ENCODE data around the gene STAT6.

The STAT6 gene

GRCh38 chr12:57096748-57097553 lies 14.2 kb downstream of the STAT6 start:
- Histone ChIP-seq H3K27me3 (ENCODE audit: control insufficient read depth, insufficient read depth, low read length) (no peaks in the 10 kb centered on the region), H3K9ac (ENCODE audit: low read length) (no peak overlapping the region), H3K27ac (ENCODE audit: low read depth, low read length) (no peak overlapping the region), H3K4me3 (ENCODE audit: low read depth, low read length) (no peak overlapping the region), H3K36me3 (ENCODE audit: control insufficient read depth, insufficient read depth, low read length) (peaks cover 68% of the 10 kb centered on the region), H3K4me1 (ENCODE audit: control insufficient read depth, insufficient read depth, low read length) (peaks cover 21% of the 10 kb centered on the region), H3K9me3 (ENCODE audit: control insufficient read depth, insufficient read depth, low read depth, low read length) (no peaks in the 10 kb centered on the region)

- peaks cover 21% of the 10 kb centered on the region for H3K4me1 ChIP-seq (ENCODE audit: control insufficient read depth, insufficient read depth, low read length)
- no peak overlapping the region for H3K27ac ChIP-seq (ENCODE audit: low read depth, low read length)
- peaks cover 75% of the 10 kb centered on the region for H3K36me3 ChIP-seq (ENCODE audit: control insufficient read depth, insufficient read depth, low read length)
- no peak overlapping the region for H3K9ac ChIP-seq (ENCODE audit: low read length)
- H3K9me3 ChIP-seq (ENCODE audit: control insufficient read depth, insufficient read depth, low read depth, low read length) = no peaks in the 10 kb centered on the region
- H3K4me3 ChIP-seq (ENCODE audit: low read depth, low read length) = no peak overlapping the region
- H3K27me3 ChIP-seq (ENCODE audit: control insufficient read depth, insufficient read depth, low read length) = no peaks in the 10 kb centered on the region
These were observed 15.0 kb downstream of the STAT6 start for GRCh38 chr12:57096099-57096572.

DNA sequence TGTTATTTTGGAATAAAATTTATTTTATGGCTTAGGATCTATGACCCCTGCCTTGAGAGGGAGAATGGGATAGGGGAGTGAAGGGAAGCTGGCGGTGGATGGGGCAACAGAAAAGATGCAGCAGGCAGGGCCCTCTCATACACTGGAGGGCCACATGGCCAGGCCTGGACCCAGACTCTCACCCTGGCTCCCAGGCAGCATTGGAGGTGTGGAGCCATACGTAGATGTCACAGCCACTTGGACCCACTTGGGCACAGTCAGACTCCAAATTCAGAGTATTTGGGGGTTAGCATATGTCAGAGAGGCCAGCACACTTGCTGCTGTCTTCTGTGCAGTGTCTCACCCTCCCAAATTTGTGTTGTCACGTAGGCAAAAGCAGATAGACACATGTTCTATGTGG lies 15.7 kb downstream of the STAT6 start:
- Histone ChIP-seq H3K27me3 (ENCODE audit: control insufficient read depth, insufficient read depth, low read length) (no peaks in the 10 kb centered on the region), H3K9ac (ENCODE audit: low read length) (no peak overlapping the region), H3K36me3 (ENCODE audit: control insufficient read depth, insufficient read depth, low read length) (peaks cover 81% of the 10 kb centered on the region)

DNA sequence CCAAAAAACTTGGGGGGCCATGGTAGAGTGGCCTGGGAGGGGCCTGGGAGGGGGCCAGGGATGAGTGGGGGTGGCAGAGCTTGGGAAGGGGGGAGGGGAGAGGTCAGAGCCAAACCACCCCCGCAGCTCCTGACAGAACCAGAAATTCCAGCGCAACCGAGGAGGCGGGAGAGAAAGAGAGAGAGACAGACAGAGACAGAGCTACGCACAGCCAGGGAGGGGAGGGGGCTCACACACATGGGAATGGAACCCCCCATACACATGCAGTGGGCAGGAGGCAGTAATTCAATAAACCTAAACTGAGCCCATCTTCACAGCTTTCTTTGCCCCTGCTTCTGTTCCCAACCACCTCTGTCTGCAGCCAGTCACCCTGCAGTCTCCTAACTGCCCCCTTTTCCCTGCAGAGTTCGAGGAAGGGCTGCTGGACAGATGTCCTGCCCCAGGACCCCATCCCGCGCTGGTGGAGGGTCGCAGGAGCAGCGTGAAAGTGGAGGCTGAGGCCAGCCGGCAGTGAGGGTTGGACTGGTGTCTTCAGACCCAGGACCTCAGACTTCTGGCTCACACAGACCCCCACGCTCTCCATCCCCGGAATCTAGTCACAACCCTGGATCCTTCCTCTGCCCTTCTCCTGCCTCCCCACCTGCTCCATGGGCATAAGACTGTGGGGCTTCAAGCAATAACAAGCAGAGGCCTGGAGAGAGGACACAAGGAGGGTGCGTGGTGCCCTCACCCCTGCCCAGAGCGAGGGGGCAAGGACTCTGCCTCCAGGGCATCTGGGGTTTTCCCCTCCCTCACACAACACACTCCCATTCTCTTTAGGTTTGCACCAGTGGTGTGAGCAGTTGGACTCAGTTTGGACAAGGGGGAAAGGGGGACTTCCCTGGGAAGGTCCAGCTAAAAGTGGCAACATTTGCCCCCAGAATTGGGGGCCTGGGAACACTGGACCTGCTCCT lies 16.7 kb downstream of the STAT6 start:
- H3K4me1 ChIP-seq (ENCODE audit: control insufficient read depth, insufficient read depth, low read length) = peaks cover 28% of the 10 kb centered on the region
- no peaks in the 10 kb centered on the region for H3K27me3 ChIP-seq (ENCODE audit: control insufficient read depth, insufficient read depth, low read length)
- H3K9ac ChIP-seq (ENCODE audit: low read length) = peak overlapping the region; percentile 68
- peak overlapping the region; percentile 56; the same call in 1 of the 2 replicates for H3K27ac ChIP-seq (ENCODE audit: low read depth, low read length)
- H3K9me3 ChIP-seq (ENCODE audit: control insufficient read depth, insufficient read depth, low read depth, low read length) = no peaks in the 10 kb centered on the region
- H3K4me3 ChIP-seq (ENCODE audit: low read depth, low read length) = peak overlapping the region; percentile 29; the same call in 1 of the 2 replicates
- H3K36me3 ChIP-seq (ENCODE audit: control insufficient read depth, insufficient read depth, low read length) = peaks cover 74% of the 10 kb centered on the region

More for the DNA sequence above, 15.7 kb downstream of the STAT6 start:
- Histone ChIP-seq H3K4me3 (ENCODE audit: low read depth, low read length) (no peak overlapping the region), H3K27ac (ENCODE audit: low read depth, low read length) (no peak overlapping the region), H3K4me1 (ENCODE audit: control insufficient read depth, insufficient read depth, low read length) (peaks cover 27% of the 10 kb centered on the region), H3K9me3 (ENCODE audit: control insufficient read depth, insufficient read depth, low read depth, low read length) (no peaks in the 10 kb centered on the region)

DNA sequence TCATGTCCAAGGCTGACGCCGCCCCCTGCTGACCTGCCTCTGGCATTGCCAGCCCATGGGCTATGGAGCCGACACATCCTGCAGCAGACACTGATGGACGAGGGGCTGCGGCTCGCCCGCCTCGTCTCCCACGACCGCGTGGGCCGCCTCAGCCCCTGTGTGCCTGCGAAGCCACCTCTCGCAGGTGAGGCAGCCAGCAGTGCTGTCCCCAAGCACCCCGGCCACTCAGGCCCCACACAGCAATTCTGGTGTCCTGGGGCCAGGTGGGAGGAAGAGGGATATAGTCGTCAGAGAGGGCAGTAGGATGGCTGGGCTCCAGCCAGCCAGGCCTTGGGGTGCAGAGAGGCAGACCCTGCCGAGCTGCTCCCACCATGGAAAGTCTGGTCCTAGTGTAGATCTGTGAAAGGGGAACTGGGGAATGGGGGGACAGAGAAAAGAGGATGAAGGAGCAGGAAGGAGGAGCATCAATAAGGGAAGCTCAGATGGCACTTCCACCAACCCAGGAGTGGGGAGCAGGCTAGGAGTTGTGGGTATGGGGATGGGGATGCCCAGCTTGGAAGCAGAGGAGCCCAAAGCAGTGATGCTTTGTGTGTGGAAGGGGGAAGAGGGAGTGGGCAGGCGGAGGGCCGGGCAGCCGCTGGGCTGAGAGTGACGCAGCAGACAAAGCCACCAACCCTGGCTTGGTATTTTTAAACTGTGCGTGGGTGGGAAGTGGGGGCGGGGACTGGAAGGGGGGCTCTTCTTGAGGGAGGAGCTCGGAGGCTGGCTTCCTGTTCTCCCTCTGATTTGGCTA lies 17.6 kb downstream of the STAT6 start:
- Histone ChIP-seq H3K9ac (ENCODE audit: low read length) (peak overlapping the region; percentile 51), H3K27ac (ENCODE audit: low read depth, low read length) (peak overlapping the region; percentile 24; the same call in 1 of the 2 replicates)

DNA sequence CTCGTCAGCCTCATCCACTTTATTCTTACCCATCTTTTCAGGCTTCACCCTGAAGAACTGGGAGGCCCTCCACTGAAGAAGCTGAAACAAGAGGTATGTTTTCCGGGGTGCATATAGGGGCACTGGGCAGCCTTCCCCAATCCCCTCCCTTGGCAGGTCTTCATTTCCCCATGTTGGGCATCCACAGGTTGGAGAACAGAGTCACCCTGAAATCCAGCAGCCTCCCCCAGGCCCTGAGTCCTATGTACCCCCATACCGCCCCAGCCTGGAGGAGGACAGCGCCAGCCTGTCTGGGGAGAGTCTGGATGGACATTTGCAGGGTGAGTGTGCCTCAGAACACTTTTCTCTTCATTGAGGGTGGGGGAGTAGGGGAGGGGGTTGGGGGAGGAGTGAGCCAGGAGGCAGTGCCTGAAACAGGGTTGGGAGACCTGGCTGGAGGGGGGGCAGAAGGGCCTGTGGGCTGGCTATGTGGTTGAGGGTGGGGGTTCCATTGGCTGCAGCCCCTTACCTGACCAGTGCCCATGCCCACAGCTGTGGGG lies 18.2 kb downstream of the STAT6 start:
- Histone ChIP-seq H3K4me3 (ENCODE audit: low read depth, low read length) (no peak overlapping the region), H3K9ac (ENCODE audit: low read length) (no peak overlapping the region), H3K27me3 (ENCODE audit: control insufficient read depth, insufficient read depth, low read length) (no peaks in the 10 kb centered on the region), H3K4me1 (ENCODE audit: control insufficient read depth, insufficient read depth, low read length) (peaks cover 28% of the 10 kb centered on the region), H3K36me3 (ENCODE audit: control insufficient read depth, insufficient read depth, low read length) (peaks cover 59% of the 10 kb centered on the region), H3K27ac (ENCODE audit: low read depth, low read length) (no peak overlapping the region), H3K9me3 (ENCODE audit: control insufficient read depth, insufficient read depth, low read depth, low read length) (no peaks in the 10 kb centered on the region)

More for the DNA sequence above, 17.6 kb downstream of the STAT6 start:
- Histone ChIP-seq H3K9me3 (ENCODE audit: control insufficient read depth, insufficient read depth, low read depth, low read length) (no peaks in the 10 kb centered on the region), H3K27me3 (ENCODE audit: control insufficient read depth, insufficient read depth, low read length) (no peaks in the 10 kb centered on the region), H3K36me3 (ENCODE audit: control insufficient read depth, insufficient read depth, low read length) (peaks cover 66% of the 10 kb centered on the region), H3K4me3 (ENCODE audit: low read depth, low read length) (peak overlapping the region; percentile 23; the same call in 1 of the 2 replicates), H3K4me1 (ENCODE audit: control insufficient read depth, insufficient read depth, low read length) (peaks cover 28% of the 10 kb centered on the region)

GRCh38 chr12:57092529-57092862 lies 18.7 kb downstream of the STAT6 start:
- Histone ChIP-seq H3K9ac (ENCODE audit: low read length) (no peak overlapping the region), H3K27me3 (ENCODE audit: control insufficient read depth, insufficient read depth, low read length) (no peaks in the 10 kb centered on the region), H3K4me1 (ENCODE audit: control insufficient read depth, insufficient read depth, low read length) (peaks cover 28% of the 10 kb centered on the region), H3K4me3 (ENCODE audit: low read depth, low read length) (no peak overlapping the region), H3K27ac (ENCODE audit: low read depth, low read length) (no peak overlapping the region), H3K9me3 (ENCODE audit: control insufficient read depth, insufficient read depth, low read depth, low read length) (no peaks in the 10 kb centered on the region), H3K36me3 (ENCODE audit: control insufficient read depth, insufficient read depth, low read length) (peaks cover 55% of the 10 kb centered on the region)

- Histone ChIP-seq H3K36me3 (ENCODE audit: control insufficient read depth, insufficient read depth, low read length) (peaks cover 49% of the 10 kb centered on the region), H3K27me3 (ENCODE audit: control insufficient read depth, insufficient read depth, low read length) (no peaks in the 10 kb centered on the region), H3K27ac (ENCODE audit: low read depth, low read length) (no peak overlapping the region), H3K4me3 (ENCODE audit: low read depth, low read length) (no peak overlapping the region), H3K4me1 (ENCODE audit: control insufficient read depth, insufficient read depth, low read length) (peaks cover 28% of the 10 kb centered on the region), H3K9me3 (ENCODE audit: control insufficient read depth, insufficient read depth, low read depth, low read length) (no peaks in the 10 kb centered on the region), H3K9ac (ENCODE audit: low read length) (no peak overlapping the region)
These were observed 19.3 kb downstream of the STAT6 start for GRCh38 chr12:57091638-57092528.

DNA sequence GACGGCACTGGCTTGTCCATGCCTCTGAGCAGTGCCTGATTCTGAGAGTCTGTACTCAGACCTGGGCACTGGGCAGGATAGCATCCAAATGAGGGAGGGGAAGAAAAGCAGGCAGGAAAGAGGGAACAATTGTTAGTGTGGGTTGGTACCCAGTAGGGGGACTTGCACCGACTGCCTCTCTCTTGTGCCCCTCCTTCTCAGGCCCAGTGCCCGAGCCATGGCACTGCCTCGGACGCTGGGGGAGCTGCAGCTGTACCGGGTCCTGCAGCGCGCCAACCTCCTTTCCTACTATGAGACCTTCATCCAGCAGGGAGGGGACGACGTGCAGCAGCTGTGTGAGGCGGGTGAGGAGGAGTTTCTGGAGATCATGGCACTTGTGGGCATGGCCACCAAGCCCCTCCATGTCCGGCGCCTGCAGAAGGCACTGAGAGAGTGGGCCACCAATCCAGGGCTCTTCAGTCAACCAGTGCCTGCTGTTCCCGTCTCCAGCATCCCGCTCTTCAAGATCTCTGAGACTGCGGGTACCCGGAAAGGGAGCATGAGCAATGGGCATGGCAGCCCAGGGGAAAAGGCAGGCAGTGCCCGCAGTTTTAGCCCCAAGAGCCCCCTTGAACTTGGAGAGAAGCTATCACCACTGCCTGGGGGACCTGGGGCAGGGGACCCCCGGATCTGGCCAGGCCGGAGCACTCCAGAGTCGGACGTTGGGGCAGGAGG lies 20.1 kb downstream of the STAT6 start:
- Histone ChIP-seq H3K27me3 (ENCODE audit: control insufficient read depth, insufficient read depth, low read length) (no peaks in the 10 kb centered on the region), H3K27ac (ENCODE audit: low read depth, low read length) (no peak overlapping the region), H3K9me3 (ENCODE audit: control insufficient read depth, insufficient read depth, low read depth, low read length) (no peaks in the 10 kb centered on the region), H3K9ac (ENCODE audit: low read length) (no peak overlapping the region), H3K4me3 (ENCODE audit: low read depth, low read length) (peak overlapping the region; percentile 33; the same call in 1 of the 2 replicates), H3K4me1 (ENCODE audit: control insufficient read depth, insufficient read depth, low read length) (peaks cover 28% of the 10 kb centered on the region), H3K36me3 (ENCODE audit: control insufficient read depth, insufficient read depth, low read length) (peaks cover 42% of the 10 kb centered on the region)

All from HUES6 (cell line).